K562 (cell line): Measurements from ENCODE around the gene TRIP6. TPM values are rescaled to one million over a fixed set of nuclear protein-coding genes. Genes with fewer than 3 reads are reported as not detected.

Experiments used
- EHMT2 ChIP-seq: fragments of 450-650 bp; IDR thresholded peaks from 2 replicates; pipeline ENCODE4 v1.6.1; 2018; ENCODE audit warnings: antibody characterized with exemption
- FOXA3 ChIP-seq, 2 experiments: fragments of 450-650 bp in 1 of 2; sonication (generic) in 1 of 2; formaldehyde crosslinking; IDR thresholded peaks in 1 of 2; conservative IDR thresholded peaks in 1 of 2; 2 replicates each; pipeline versions ENCODE4 v1.4.0 to v1.8.0; 2020 to 2022; ENCODE audit warnings: mild to moderate bottlenecking in 2 of 2, missing genetic modification reagents in 1 of 2
- MAFF ChIP-seq: IDR thresholded peaks from 2 replicates; pipeline ENCODE4 v1.6.1; 2012; ENCODE audit warnings: low read length, improper control_type of control experiment
- MXI1 ChIP-seq: IDR thresholded peaks from 2 replicates; pipeline ENCODE4 v1.6.1; 2011; ENCODE audit warnings: low read depth, mild to moderate bottlenecking, improper control_type of control experiment, low read length
- PCBP1 ChIP-seq: fragments of 200-400 bp; formaldehyde crosslinking; IDR thresholded peaks from 2 replicates; pipeline ENCODE4 v1.6.1; 2018; ENCODE audit warnings: mild to moderate bottlenecking, low read depth, low read length; ENCODE audit not compliant: poor library complexity, severe bottlenecking
- SMAD2 ChIP-seq: fragments of 150-350 bp; IDR thresholded peaks from 2 replicates; pipeline ENCODE4 v1.6.1; 2014; ENCODE audit warnings: low read depth, mild to moderate bottlenecking, low read length
- THAP12 ChIP-seq: fragments of 250-450 bp; sonication (Bioruptor Pico); IDR thresholded peaks from 2 replicates; pipeline ENCODE4 v1.9.0; 2021; ENCODE audit warnings: mild to moderate bottlenecking, inconsistent platforms
- ZNF507 ChIP-seq: conservative IDR thresholded peaks from 2 replicates; pipeline ENCODE4 v1.6.1; 2017; ENCODE audit warnings: missing genetic modification characterization, missing compliant biosample characterization
- ZNF551 ChIP-seq: fragments of 250-450 bp; sonication (Bioruptor Pico); IDR thresholded peaks from 2 replicates; pipeline ENCODE4 v1.5.0; 2021; ENCODE audit warnings: mild to moderate bottlenecking, moderate library complexity
- ZNF584 ChIP-seq: fragments of 200-800 bp; sonication (Bioruptor generic); IDR thresholded peaks from 2 replicates; pipeline ENCODE4 v1.6.1; 2016; ENCODE audit warnings: low read depth, mild to moderate bottlenecking, missing genetic modification characterization, missing compliant biosample characterization
- polyA plus RNA-seq, 8 experiments: library from polyadenylated mRNA; depleted of rRNA in 4 of 8; stranded (reverse) in 5 of 8; unstranded in 3 of 8; fragments of >200 nt; fragmentation: Nextera tagmentation in 2 of 8; fragmentation: Illumina TruSeq in 1 of 8; extraction: Ambion mirVana in 2 of 8; extraction: Trizol in 1 of 8; gene quantifications; 2 replicates each; pipeline versions ENCODE4 v1.2.1 to v1.2.3, GENCODE V29; 2011 to 2014; ENCODE audit warnings: inconsistent platforms in 1 of 8, missing spikeins in 1 of 8
- total RNA-seq, 7 experiments: library from RNA; depleted of rRNA in 6 of 7; stranded (reverse); fragments of >200 nt in 6 of 7; fragmentation: Illumina TruSeq in 2 of 7; extraction: Trizol in 2 of 7; gene quantifications; 2 replicates each; pipeline versions ENCODE4 v1.2.1 to v1.2.3, GENCODE V29; 2011 to 2021; ENCODE audit warnings: low replicate concordance in 1 of 7
- TF ChIP-seq, protein P1 (sequence below): fragments of 450-650 bp; IDR thresholded peaks from 2 replicates; pipeline ENCODE4 v1.6.1; 2017; ENCODE audit warnings: antibody characterized with exemption, mild to moderate bottlenecking
- TF ChIP-seq, protein P2 (sequence below): sonication (generic); formaldehyde crosslinking; IDR thresholded peaks from 2 replicates; pipeline ENCODE4 v1.8.0; 2023; ENCODE audit warnings: missing genetic modification reagents, mild to moderate bottlenecking, borderline replicate concordance

Gene TRIP6
- total and polyA plus RNA-seq, 9 of the 15 experiments (the other 6 are each of a cell fraction or from before 2014, with no cell fraction given), result 5.9 to 141 (median 54.0) TPM

- TF ChIP-seq THAP12 (peak; percentile 46; the same call in 1 of the 2 replicates), ZNF584 (CRISPR knock-in tag) (0 out of 2 replicates have a peak, but pooled peaks have one; percentile 11), ZNF507 (no peak), SMAD2 (no peak), EHMT2 (no peak), MAFF (no peak), FOXA3 (CRISPR knock-in tag; conservative IDR thresholded peaks at IDR 0.05 in 1 of 2, IDR thresholded peaks at IDR 0.05 in 1 of 2) (no peak), PCBP1 (peak; percentile 1), ZNF551 (CRISPR knock-in tag) (no peak), MXI1 (no peak)
- TF ChIP-seq, protein P1, sequence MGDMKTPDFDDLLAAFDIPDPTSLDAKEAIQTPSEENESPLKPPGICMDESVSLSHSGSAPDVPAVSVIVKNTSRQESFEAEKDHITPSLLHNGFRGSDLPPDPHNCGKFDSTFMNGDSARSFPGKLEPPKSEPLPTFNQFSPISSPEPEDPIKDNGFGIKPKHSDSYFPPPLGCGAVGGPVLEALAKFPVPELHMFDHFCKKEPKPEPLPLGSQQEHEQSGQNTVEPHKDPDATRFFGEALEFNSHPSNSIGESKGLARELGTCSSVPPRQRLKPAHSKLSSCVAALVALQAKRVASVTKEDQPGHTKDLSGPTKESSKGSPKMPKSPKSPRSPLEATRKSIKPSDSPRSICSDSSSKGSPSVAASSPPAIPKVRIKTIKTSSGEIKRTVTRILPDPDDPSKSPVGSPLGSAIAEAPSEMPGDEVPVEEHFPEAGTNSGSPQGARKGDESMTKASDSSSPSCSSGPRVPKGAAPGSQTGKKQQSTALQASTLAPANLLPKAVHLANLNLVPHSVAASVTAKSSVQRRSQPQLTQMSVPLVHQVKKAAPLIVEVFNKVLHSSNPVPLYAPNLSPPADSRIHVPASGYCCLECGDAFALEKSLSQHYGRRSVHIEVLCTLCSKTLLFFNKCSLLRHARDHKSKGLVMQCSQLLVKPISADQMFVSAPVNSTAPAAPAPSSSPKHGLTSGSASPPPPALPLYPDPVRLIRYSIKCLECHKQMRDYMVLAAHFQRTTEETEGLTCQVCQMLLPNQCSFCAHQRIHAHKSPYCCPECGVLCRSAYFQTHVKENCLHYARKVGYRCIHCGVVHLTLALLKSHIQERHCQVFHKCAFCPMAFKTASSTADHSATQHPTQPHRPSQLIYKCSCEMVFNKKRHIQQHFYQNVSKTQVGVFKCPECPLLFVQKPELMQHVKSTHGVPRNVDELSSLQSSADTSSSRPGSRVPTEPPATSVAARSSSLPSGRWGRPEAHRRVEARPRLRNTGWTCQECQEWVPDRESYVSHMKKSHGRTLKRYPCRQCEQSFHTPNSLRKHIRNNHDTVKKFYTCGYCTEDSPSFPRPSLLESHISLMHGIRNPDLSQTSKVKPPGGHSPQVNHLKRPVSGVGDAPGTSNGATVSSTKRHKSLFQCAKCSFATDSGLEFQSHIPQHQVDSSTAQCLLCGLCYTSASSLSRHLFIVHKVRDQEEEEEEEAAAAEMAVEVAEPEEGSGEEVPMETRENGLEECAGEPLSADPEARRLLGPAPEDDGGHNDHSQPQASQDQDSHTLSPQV, result peak; percentile 80
- TF ChIP-seq, protein P2, sequence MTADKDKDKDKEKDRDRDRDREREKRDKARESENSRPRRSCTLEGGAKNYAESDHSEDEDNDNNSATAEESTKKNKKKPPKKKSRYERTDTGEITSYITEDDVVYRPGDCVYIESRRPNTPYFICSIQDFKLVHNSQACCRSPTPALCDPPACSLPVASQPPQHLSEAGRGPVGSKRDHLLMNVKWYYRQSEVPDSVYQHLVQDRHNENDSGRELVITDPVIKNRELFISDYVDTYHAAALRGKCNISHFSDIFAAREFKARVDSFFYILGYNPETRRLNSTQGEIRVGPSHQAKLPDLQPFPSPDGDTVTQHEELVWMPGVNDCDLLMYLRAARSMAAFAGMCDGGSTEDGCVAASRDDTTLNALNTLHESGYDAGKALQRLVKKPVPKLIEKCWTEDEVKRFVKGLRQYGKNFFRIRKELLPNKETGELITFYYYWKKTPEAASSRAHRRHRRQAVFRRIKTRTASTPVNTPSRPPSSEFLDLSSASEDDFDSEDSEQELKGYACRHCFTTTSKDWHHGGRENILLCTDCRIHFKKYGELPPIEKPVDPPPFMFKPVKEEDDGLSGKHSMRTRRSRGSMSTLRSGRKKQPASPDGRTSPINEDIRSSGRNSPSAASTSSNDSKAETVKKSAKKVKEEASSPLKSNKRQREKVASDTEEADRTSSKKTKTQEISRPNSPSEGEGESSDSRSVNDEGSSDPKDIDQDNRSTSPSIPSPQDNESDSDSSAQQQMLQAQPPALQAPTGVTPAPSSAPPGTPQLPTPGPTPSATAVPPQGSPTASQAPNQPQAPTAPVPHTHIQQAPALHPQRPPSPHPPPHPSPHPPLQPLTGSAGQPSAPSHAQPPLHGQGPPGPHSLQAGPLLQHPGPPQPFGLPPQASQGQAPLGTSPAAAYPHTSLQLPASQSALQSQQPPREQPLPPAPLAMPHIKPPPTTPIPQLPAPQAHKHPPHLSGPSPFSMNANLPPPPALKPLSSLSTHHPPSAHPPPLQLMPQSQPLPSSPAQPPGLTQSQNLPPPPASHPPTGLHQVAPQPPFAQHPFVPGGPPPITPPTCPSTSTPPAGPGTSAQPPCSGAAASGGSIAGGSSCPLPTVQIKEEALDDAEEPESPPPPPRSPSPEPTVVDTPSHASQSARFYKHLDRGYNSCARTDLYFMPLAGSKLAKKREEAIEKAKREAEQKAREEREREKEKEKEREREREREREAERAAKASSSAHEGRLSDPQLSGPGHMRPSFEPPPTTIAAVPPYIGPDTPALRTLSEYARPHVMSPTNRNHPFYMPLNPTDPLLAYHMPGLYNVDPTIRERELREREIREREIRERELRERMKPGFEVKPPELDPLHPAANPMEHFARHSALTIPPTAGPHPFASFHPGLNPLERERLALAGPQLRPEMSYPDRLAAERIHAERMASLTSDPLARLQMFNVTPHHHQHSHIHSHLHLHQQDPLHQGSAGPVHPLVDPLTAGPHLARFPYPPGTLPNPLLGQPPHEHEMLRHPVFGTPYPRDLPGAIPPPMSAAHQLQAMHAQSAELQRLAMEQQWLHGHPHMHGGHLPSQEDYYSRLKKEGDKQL (CRISPR knock-in tag), result 0 out of 2 replicates have a peak, but pooled peaks have one; percentile 51
Observed at GRCh38 chr7:100867776-100868485, 744 bp downstream of the TRIP6 start (continued).
